ENCODE results near the gene DNM3. TPM values are rescaled to one million over a fixed set of nuclear protein-coding genes. Genes with fewer than 3 reads are reported as not detected.

Gene DNM3
- total RNA-seq, 6 donors from 2014 or later, result 7.1 to 30.4 (median 10.3) TPM

DNA sequence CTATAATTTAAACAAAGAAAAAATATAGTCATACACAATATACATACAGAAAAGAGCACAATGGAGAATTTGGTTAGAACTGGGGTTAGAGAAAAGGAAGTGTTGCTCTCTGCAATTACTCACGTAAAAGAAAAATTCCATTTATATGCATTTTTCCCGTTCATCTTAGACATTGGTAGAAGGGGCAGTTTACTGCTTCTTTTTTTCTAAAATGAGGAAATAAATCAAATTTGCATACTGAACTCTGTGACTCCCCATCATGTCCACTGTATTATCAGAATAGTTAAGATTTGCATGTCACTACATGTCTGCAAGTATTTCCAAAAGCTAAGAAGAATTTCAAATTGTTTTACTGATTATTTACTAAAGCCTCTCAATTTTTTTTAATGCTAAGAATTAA is 535.1 kb downstream of the DNM3 start:
- TF ChIP-seq EP300 (IDR thresholded peaks at IDR 0.05), result no peak
- TF ChIP-seq, protein P1, sequence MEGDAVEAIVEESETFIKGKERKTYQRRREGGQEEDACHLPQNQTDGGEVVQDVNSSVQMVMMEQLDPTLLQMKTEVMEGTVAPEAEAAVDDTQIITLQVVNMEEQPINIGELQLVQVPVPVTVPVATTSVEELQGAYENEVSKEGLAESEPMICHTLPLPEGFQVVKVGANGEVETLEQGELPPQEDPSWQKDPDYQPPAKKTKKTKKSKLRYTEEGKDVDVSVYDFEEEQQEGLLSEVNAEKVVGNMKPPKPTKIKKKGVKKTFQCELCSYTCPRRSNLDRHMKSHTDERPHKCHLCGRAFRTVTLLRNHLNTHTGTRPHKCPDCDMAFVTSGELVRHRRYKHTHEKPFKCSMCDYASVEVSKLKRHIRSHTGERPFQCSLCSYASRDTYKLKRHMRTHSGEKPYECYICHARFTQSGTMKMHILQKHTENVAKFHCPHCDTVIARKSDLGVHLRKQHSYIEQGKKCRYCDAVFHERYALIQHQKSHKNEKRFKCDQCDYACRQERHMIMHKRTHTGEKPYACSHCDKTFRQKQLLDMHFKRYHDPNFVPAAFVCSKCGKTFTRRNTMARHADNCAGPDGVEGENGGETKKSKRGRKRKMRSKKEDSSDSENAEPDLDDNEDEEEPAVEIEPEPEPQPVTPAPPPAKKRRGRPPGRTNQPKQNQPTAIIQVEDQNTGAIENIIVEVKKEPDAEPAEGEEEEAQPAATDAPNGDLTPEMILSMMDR (IDR thresholded peaks at IDR 0.05), result no peak
- TF ChIP-seq POLR2AphosphoS5 (IDR thresholded peaks at IDR 0.05), result no peak
- TF ChIP-seq POLR2A (IDR thresholded peaks at IDR 0.05), result no peak
- Histone ChIP-seq H3K9me3 (no peaks in the 10 kb centered on the region), H3K4me3 (no peak overlapping the region), H3K36me3 (no peaks in the 10 kb centered on the region), H3K4me1 (peaks cover 0 to 3% (median 0%) of the 10 kb centered on the region in 4 donors), H3K27me3 (no peaks in the 10 kb centered on the region), H3K27ac (no peak overlapping the region)
- no peak for DNase-seq
- WGBS, 2 donors, result 55 to 67% methylated on average over 2 of the region's 2 CpGs
- no peak for ATAC-seq (ENCODE audit: low FRiP score in 2 of 2)

DNA sequence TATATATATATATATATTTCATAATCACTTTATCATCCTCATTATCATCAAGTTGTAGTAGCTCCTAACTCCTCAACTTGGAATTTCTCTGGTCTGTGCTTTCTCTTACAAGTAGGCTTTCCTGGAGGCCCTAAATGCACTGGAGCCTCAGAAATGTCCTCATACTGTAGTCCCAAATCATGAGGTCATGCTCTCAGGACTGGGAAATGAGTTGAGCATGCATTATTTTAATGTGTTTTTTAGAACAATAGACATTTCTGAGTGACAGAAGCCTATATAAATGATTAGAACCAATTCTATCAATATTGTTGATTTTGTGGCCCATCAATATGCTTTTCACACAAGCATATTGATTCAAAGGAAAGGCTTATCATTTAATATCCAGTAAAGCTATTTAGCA is 536.3 kb downstream of the DNM3 start:
- TF ChIP-seq, protein P1 (IDR thresholded peaks at IDR 0.05), result no peak
- no peak for TF ChIP-seq POLR2A (IDR thresholded peaks at IDR 0.05)
- no peak for TF ChIP-seq EP300 (IDR thresholded peaks at IDR 0.05)
- TF ChIP-seq POLR2AphosphoS5 (IDR thresholded peaks at IDR 0.05), result no peak
- Histone ChIP-seq H3K9me3 (no peaks in the 10 kb centered on the region), H3K4me1 (peaks cover 0 to 3% (median 0%) of the 10 kb centered on the region in 4 donors), H3K4me3 (no peak overlapping the region), H3K36me3 (no peaks in the 10 kb centered on the region), H3K27me3 (no peaks in the 10 kb centered on the region), H3K27ac (no peak overlapping the region)
- DNase-seq, result no peak
- ATAC-seq (ENCODE audit: low FRiP score in 2 of 2), result no peak

DNA sequence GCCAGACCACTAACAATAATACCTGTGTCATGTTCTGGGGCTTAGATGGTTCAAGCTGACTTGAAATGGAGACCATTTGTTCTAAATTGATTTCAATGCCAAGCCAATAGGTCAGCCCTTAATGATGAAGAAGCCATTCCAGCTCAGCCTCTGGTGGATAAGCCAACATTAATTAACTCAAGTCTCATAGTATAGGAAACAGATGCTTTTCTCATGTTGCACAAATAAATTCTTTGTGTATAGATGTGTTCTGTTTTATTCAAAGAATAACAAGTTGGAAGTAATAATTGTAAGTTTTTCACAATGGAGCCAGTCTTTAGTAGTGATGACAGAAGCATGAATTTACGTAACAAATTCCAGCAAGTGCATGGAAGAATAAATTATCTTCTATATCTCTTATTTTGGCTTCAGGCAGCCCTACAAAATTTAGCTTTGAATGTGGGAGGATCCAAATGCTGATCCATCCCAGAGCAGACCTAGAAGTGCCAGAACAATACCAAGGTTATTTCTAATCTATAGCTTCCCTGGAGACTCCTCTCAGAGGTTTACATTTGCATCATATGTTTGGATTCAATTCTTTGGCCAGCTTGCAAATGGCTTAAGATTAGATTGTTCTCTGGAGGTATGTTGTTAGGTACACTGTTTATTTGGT is 536.9 kb downstream of the DNM3 start:
- no peaks in the 10 kb centered on the region for H3K27me3 ChIP-seq
- no peaks in the 10 kb centered on the region for H3K9me3 ChIP-seq
- ATAC-seq (ENCODE audit: low FRiP score in 2 of 2) (no peak), DNase-seq (no peak)
- H3K4me3 ChIP-seq, result no peak overlapping the region
- H3K4me1 ChIP-seq, result peaks cover 0 to 3% (median 0%) of the 10 kb centered on the region in 4 donors
- H3K36me3 ChIP-seq, result no peaks in the 10 kb centered on the region
- 86 to 93% methylated on average over 1 of the region's 1 CpG for WGBS, 2 donors
- H3K27ac ChIP-seq, result no peak overlapping the region
- TF ChIP-seq, protein P1 (IDR thresholded peaks at IDR 0.05), result no peak
- TF ChIP-seq POLR2A (IDR thresholded peaks at IDR 0.05) (no peak), POLR2AphosphoS5 (IDR thresholded peaks at IDR 0.05) (no peak), EP300 (IDR thresholded peaks at IDR 0.05) (no peak)

DNA sequence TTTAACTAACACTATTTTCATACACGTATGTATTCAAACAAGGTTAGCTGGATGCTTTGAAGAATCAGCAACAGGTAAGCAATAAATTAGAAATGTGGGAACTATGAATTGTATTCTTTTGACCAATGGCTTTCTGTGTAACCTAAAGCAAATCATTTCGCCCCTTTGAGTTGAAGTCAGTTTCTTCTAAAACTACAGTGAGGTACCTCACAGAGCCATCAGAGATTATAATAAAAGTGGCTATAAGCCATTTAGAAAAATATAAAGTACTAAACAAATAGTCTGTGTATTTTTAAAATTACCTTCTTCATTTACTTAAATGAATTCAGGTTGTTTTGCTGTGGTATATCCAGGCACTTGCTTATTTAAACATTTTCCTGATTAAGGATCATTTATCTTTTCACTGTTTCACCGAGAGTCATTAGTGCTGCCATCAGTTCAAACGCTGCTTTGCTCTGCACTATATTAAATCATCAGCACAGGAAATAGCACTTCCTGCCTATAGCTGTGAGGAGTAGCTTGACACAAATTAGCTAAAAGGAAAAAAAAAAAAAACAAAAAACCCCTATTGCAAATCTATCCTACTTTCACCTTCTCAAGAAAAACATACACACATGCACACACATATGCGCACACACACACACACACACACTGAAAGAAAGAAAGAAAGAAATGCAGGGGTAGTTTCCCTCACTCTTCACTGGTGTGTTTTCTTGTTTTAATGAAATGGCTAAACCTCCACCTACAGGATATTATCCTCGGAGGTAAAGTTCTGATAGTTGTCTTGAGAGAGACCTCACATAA is 539.3 kb downstream of the DNM3 start:
- no peak overlapping the region for H3K27ac ChIP-seq
- ATAC-seq (ENCODE audit: low FRiP score in 2 of 2), result no peak
- H3K36me3 ChIP-seq, result no peaks in the 10 kb centered on the region
- H3K27me3 ChIP-seq, result no peaks in the 10 kb centered on the region
- 47 to 52% methylated on average over 6 of the region's 6 CpGs for WGBS, 2 donors
- no peak overlapping the region for H3K4me3 ChIP-seq
- H3K9me3 ChIP-seq, result no peaks in the 10 kb centered on the region
- no peak for DNase-seq
- H3K4me1 ChIP-seq, result peaks cover 0 to 3% (median 0%) of the 10 kb centered on the region in 4 donors
- TF ChIP-seq, protein P1 (IDR thresholded peaks at IDR 0.05), result no peak
- TF ChIP-seq EP300 (IDR thresholded peaks at IDR 0.05) (no peak), POLR2A (IDR thresholded peaks at IDR 0.05) (no peak), POLR2AphosphoS5 (IDR thresholded peaks at IDR 0.05) (no peak)
